Activated CD4-positive, alpha-beta T cell treated with anti-CD3 and anti-CD28 coated beads, Interleukin-10, Interleukin-2, amounts not matched to agents 100 ng/mL and 50 ng/mL, durations not matched to agents 16 hours and 8 hours (primary cell): ENCODE data around the gene TCF12.
A peak's percentile ranks its signal among the peaks of the same experiment; 100 is the strongest.
"Not testable (repeated sequence)": the region's sequence is repeated elsewhere in the genome, so short reads cannot be mapped to it uniquely, and the experiment has no call there.

Experiments used
- DNase-seq: peaks from one replicate; pipeline ENCODE4 v3.0.0-alpha.2; 2020

Gene TCF12

GRCh38 chr15:56948000-56948763, 29.7 kb downstream of the TCF12 start:
- DNase-seq: no peak

GRCh38 chr15:56948764-56949101, 30.3 kb downstream of the TCF12 start:
- DNase-seq: no peak

- no peak for DNase-seq
Observed at GRCh38 chr15:56950979-56951378, 32.5 kb downstream of the TCF12 start.

- DNase-seq: no peak
Observed at GRCh38 chr15:56953790-56954189, 35.3 kb downstream of the TCF12 start.

GRCh38 chr15:56955011-56955410, 36.6 kb downstream of the TCF12 start:
- DNase-seq: not testable (repeated sequence)

GRCh38 chr15:56956538-56956937, 38.1 kb downstream of the TCF12 start:
- DNase-seq: no peak

GRCh38 chr15:56957812-56958406, 39.5 kb downstream of the TCF12 start:
- DNase-seq: no peak

GRCh38 chr15:56959318-56959648, 40.8 kb downstream of the TCF12 start:
- DNase-seq: peak; percentile 36

GRCh38 chr15:56960116-56960515, 41.7 kb downstream of the TCF12 start:
- DNase-seq: peak; percentile 7

GRCh38 chr15:56963126-56963525, 44.7 kb downstream of the TCF12 start:
- DNase-seq: no peak

- no peak for DNase-seq
Observed at GRCh38 chr15:56963710-56964109, 45.3 kb downstream of the TCF12 start.

GRCh38 chr15:56964182-56964581, 45.7 kb downstream of the TCF12 start:
- DNase-seq: peak; percentile 28

GRCh38 chr15:56965231-56966013, 47.0 kb downstream of the TCF12 start:
- DNase-seq: no peak

GRCh38 chr15:56967336-56967735, 48.9 kb downstream of the TCF12 start:
- DNase-seq: no peak

- no peak for DNase-seq
Observed at GRCh38 chr15:56968256-56968655, 49.8 kb downstream of the TCF12 start.

GRCh38 chr15:56968821-56969220, 50.4 kb downstream of the TCF12 start:
- DNase-seq: no peak

- no peak for DNase-seq
Observed at GRCh38 chr15:56969265-56969895, 50.9 kb downstream of the TCF12 start.

GRCh38 chr15:56971571-56971970, 53.1 kb downstream of the TCF12 start:
- no peak for DNase-seq

GRCh38 chr15:56972016-56972415, 53.6 kb downstream of the TCF12 start:
- no peak for DNase-seq

- no peak for DNase-seq
Observed at GRCh38 chr15:56972426-56972825, 54.0 kb downstream of the TCF12 start.

GRCh38 chr15:56973463-56973862, 55.0 kb downstream of the TCF12 start:
- DNase-seq: no peak

GRCh38 chr15:56977232-56977631, 58.8 kb downstream of the TCF12 start:
- no peak for DNase-seq

GRCh38 chr15:56978898-56979662, 60.6 kb downstream of the TCF12 start:
- DNase-seq: no peak
